Liver (tissue), 9 donors: ENCODE results near the gene TEX2. TPM values are rescaled to one million over a fixed set of nuclear protein-coding genes. Genes with fewer than 3 reads are reported as not detected.

Experiments
- DNase-seq: peaks from one replicate; pipeline ENCODE4 v3.0.0-alpha.2; 2017; ENCODE audit warnings: low spot score
- H3K27ac ChIP-seq, 2 donors: one replicate each; pipeline ENCODE4 v1.7.0; 2013; ENCODE audit warnings: inconsistent platforms in 2 of 2, low read length in 2 of 2, control low read depth in 1 of 2, low read depth in 1 of 2, mild to moderate bottlenecking in 1 of 2
- H3K27me3 ChIP-seq, 4 donors: one replicate each; pipeline versions ENCODE4 v1.6.1 to v1.7.0; 2013; ENCODE audit warnings: low read length in 3 of 4, inconsistent platforms in 1 of 4, mild to moderate bottlenecking in 1 of 4, moderate library complexity in 1 of 4; ENCODE audit not compliant: control insufficient read depth in 4 of 4, insufficient read depth in 4 of 4
- H3K36me3 ChIP-seq, 4 donors: one replicate each; pipeline versions ENCODE4 v1.6.1 to v1.7.0; 2013; ENCODE audit warnings: low read length in 3 of 4, mild to moderate bottlenecking in 3 of 4, low read depth in 1 of 4, moderate library complexity in 1 of 4; ENCODE audit not compliant: control insufficient read depth in 4 of 4, insufficient read depth in 3 of 4
- H3K4me1 ChIP-seq, 4 donors: one replicate each; pipeline versions ENCODE4 v1.6.1 to v1.7.0; 2013; ENCODE audit warnings: low read length in 3 of 4, mild to moderate bottlenecking in 3 of 4, moderate library complexity in 1 of 4; ENCODE audit not compliant: control insufficient read depth in 4 of 4, insufficient read depth in 4 of 4
- H3K4me3 ChIP-seq, 3 donors: one replicate each; pipeline versions ENCODE4 v1.6.1 to v1.7.0; 2013; ENCODE audit warnings: low read length in 3 of 3, control low read depth in 1 of 3, low read depth in 1 of 3, mild to moderate bottlenecking in 1 of 3
- H3K9ac ChIP-seq, 2 donors: one replicate each; pipeline ENCODE4 v1.7.0; 2013; ENCODE audit warnings: low read length in 2 of 2, mild to moderate bottlenecking in 2 of 2, moderate library complexity in 2 of 2, control low read depth in 1 of 2, low read depth in 1 of 2
- H3K9me3 ChIP-seq, 4 donors: one replicate each; pipeline versions ENCODE4 v1.6.1 to v1.7.0; 2013; ENCODE audit warnings: low read length in 3 of 4; ENCODE audit not compliant: control insufficient read depth in 4 of 4
- ATF3 ChIP-seq: IDR thresholded peaks from 2 replicates; pipeline ENCODE4 v1.6.1; 2016; ENCODE audit warnings: antibody characterized with exemption
- CTCF ChIP-seq: fragments of 150-350 bp; IDR thresholded peaks from 2 replicates; pipeline ENCODE4 v1.5.1; 2017; ENCODE audit warnings: improper control_type of control experiment, low read depth, low read length; ENCODE audit not compliant: missing input control
- EGR1 ChIP-seq, 2 donors: IDR thresholded peaks; 2 replicates each; pipeline ENCODE4 v1.6.1; 2016 to 2018; ENCODE audit warnings: antibody characterized with exemption in 2 of 2, low read depth in 2 of 2
- FOXA1 ChIP-seq: IDR thresholded peaks from 2 replicates; pipeline ENCODE4 v1.6.1; 2016; ENCODE audit warnings: antibody characterized with exemption
- FOXA2 ChIP-seq: IDR thresholded peaks from 2 replicates; pipeline ENCODE4 v1.6.1; 2016; ENCODE audit warnings: antibody characterized with exemption
- GABPA ChIP-seq, 2 donors: IDR thresholded peaks in 1 of 2; conservative IDR thresholded peaks in 1 of 2; 2 replicates each; pipeline ENCODE4 v1.6.1; 2016; ENCODE audit warnings: antibody characterized with exemption in 2 of 2, mild to moderate bottlenecking in 1 of 2, moderate library complexity in 1 of 2
- HNF4A ChIP-seq, 2 donors: conservative IDR thresholded peaks; 2 replicates each; pipeline ENCODE4 v1.6.1; 2016; ENCODE audit warnings: antibody characterized with exemption in 2 of 2, mild to moderate bottlenecking in 2 of 2
- HNF4G ChIP-seq: IDR thresholded peaks from 2 replicates; pipeline ENCODE4 v1.6.1; 2016; ENCODE audit warnings: antibody characterized with exemption
- JUND ChIP-seq, 2 donors: IDR thresholded peaks; 2 replicates each; pipeline ENCODE4 v1.6.1; 2016; ENCODE audit warnings: antibody characterized with exemption in 2 of 2
- REST ChIP-seq: IDR thresholded peaks from 2 replicates; pipeline ENCODE4 v1.6.1; 2016; ENCODE audit warnings: antibody characterized with exemption, mild to moderate bottlenecking
- RXRA ChIP-seq, 2 donors: IDR thresholded peaks; 2 replicates each; pipeline ENCODE4 v1.6.1; 2017 to 2018; ENCODE audit warnings: antibody characterized with exemption in 2 of 2, mild to moderate bottlenecking in 1 of 2
- SP1 ChIP-seq: IDR thresholded peaks from 2 replicates; pipeline ENCODE4 v1.6.1; 2018; ENCODE audit warnings: antibody characterized with exemption, mild to moderate bottlenecking
- TAF1 ChIP-seq: conservative IDR thresholded peaks from 2 replicates; pipeline ENCODE4 v1.6.1; 2016; ENCODE audit warnings: antibody characterized with exemption, mild to moderate bottlenecking
- YY1 ChIP-seq: IDR thresholded peaks from 2 replicates; pipeline ENCODE4 v1.6.1; 2016; ENCODE audit warnings: antibody characterized with exemption, mild to moderate bottlenecking
- ZBTB33 ChIP-seq: IDR thresholded peaks from 2 replicates; pipeline ENCODE4 v1.6.1; 2016; ENCODE audit warnings: antibody characterized with exemption
- WGBS: extraction: QIAGEN DNeasy Blood & Tissue Kit; methylation state at CpG from one replicate; pipeline ENCODE4 v1.1.7; 2013; 5-methylcytosine and 5-hydroxymethylcytosine counted together
- polyA plus RNA-seq, 2 donors: library from polyadenylated mRNA; stranded (reverse) in 1 of 2; unstranded in 1 of 2; fragments of 200-250 nt in 1 of 2; fragments of >200 nt in 1 of 2; fragmentation: Nextera tagmentation in 1 of 2; extraction: Ambion mirVana in 1 of 2; gene quantifications; one replicate each; pipeline versions ENCODE4 v1.2.1 to v1.2.3, GENCODE V29; 2013 to 2015
- total RNA-seq, 2 donors: library from RNA; depleted of rRNA; stranded (reverse); fragments of >200 nt; gene quantifications; one replicate each; pipeline ENCODE4 v1.2.3, GENCODE V29; 2014
- TF ChIP-seq, protein P1 (sequence below): IDR thresholded peaks from 2 replicates; pipeline ENCODE4 v1.6.1; 2016; ENCODE audit warnings: antibody characterized with exemption
- donor health status: healthy.
- donor health status: healthy.
- donor health status: healthy.
- donor health status: healthy.
- donor health status: healthy.

Gene TEX2
- total and polyA plus RNA-seq, 4 donors, result 15.9 to 39.8 (median 28.2) TPM

GRCh38 chr17:64296246-64296645, 33.2 kb upstream of the TEX2 start:
- no peak for DNase-seq

More at GRCh38 chr17:64296246-64296645, 33.2 kb upstream of the TEX2 start:
- Histone ChIP-seq H3K36me3 (no peaks in the 10 kb centered on the region), H3K27me3 (no peaks in the 10 kb centered on the region), H3K9me3 (no peaks in the 10 kb centered on the region), H3K9ac (no peak overlapping the region), H3K4me1 (no peaks in the 10 kb centered on the region), H3K27ac (no peak overlapping the region), H3K4me3 (no peak overlapping the region)
- 90% methylated on average over 5 of the region's 5 CpGs for WGBS
- TF ChIP-seq GABPA (IDR thresholded peaks at IDR 0.05 in 1 of 2, conservative IDR thresholded peaks at IDR 0.05 in 1 of 2) (no peak), HNF4A (conservative IDR thresholded peaks at IDR 0.05) (no peak), ZBTB33 (no peak), RXRA (IDR thresholded peaks at IDR 0.05) (no peak), EGR1 (IDR thresholded peaks at IDR 0.05; ENCODE audit: low read depth in 2 of 2) (no peak), SP1 (no peak), HNF4G (no peak), JUND (IDR thresholded peaks at IDR 0.05) (no peak), ATF3 (no peak), YY1 (no peak), REST (no peak), TAF1 (no peak), FOXA2 (no peak), FOXA1 (no peak), CTCF (no peak)
- TF ChIP-seq, protein P1, sequence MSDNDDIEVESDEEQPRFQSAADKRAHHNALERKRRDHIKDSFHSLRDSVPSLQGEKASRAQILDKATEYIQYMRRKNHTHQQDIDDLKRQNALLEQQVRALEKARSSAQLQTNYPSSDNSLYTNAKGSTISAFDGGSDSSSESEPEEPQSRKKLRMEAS, result no peak
